GM19238 (cell line): ENCODE results near the gene ME1.
"Not testable (repeated sequence)": the region's sequence is repeated elsewhere in the genome, so short reads cannot be mapped to it uniquely, and the experiment has no call there.

Source experiments
- DNase-seq: peaks from one replicate; pipeline ENCODE4 v3.0.0; 2011; ENCODE audit warnings: low spot score; ENCODE audit not compliant: insufficient read length

Gene ME1

DNA sequence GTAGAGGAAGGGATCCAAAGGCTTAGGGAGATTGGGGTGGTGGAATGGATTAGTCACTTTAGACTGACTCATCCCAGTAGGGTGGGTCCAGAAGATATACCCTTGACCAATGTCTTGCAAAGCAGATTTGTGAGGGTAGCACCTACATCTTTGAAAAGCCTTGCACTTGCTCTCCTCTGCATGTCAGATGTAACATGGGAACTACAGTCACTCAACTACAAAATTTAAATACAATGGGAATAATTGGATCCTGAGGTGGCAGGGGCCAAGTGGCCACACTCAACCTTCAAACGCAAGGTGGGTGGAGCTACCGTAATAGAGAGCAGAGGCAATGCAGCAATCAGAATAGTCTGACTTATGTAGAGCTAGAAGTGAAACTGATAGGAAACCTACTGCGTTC is 71.2 kb downstream of the ME1 start:
- no peak for DNase-seq

GRCh38 chr6:83354747-83355146 is 76.1 kb downstream of the ME1 start:
- no peak for DNase-seq

DNA sequence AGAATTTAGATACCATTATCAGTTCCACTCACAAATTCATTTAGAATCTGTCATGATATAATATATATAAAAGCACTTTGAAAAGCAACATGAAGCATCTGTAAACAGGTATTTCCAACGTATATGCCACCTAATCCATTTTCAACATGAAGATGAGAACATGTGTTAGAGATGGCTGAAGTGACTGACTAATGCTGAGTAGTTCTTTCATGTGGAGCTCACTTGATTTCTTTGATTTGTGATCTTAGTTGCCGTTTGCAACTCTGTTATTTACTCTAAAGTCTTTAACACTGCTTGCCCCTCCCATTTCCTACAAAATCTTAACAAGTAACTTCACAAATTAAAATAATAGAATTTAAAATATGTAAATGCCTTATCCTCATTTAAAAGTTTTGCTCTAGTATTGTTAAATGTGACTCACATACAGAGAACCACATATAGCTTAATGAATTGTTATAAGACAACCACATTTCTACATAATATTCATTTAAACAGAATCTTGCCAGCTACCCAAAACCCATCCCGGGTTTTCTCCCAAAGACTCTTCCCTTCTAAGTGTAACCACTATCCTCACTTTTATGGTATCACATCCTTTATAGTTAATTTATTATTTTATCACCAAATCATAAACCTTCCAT is 78.3 kb downstream of the ME1 start:
- DNase-seq: no peak

DNA sequence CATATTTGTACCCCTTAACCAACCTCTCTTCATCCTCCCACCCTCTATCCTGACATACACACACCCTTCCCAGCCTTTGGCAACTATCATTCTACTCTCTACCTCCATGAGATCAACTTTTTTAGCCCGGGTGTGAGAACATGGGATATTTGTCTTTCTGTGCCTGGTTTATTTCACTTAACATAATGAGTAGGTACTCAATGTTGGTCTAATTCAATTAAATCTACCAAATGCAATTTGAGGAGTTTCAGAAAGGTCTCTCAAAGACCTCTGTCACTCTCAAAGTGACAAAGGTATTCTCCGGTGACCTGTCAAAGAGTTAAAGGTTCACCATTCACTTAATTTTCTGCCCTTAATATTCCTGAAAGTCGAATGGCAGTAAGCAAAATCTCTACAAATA is 87.7 kb downstream of the ME1 start:
- DNase-seq: no peak

GRCh38 chr6:83341765-83342164 is 89.1 kb downstream of the ME1 start:
- no peak for DNase-seq

DNA sequence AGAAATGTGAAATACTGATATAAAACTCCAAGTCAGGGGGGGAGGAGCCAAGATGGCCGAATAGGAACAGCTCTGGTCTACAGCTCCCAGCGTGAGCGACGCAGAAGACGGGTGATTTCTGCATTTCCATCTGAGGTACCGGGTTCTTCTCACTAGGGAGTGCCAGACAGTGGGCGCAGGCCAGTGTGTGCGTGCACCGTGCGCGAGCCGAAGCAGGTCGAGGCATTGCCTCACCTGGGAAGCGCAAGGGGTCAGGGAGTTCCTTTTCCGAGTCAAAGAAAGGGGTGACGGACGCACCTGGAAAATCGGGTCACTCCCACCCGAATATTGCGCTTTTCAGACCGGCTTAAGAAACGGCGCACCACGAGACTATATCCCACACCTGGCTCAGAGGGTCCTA is 96.9 kb downstream of the ME1 start:
- DNase-seq: not testable (repeated sequence)

- DNase-seq: no peak
These were observed 97.4 kb downstream of the ME1 start for GRCh38 chr6:83333500-83333899.

- DNase-seq: no peak
These were observed 116.2 kb downstream of the ME1 start for GRCh38 chr6:83314693-83315092.

GRCh38 chr6:83313882-83314281 is 117.0 kb downstream of the ME1 start:
- no peak for DNase-seq

GRCh38 chr6:83311231-83311630 is 119.6 kb downstream of the ME1 start:
- no peak for DNase-seq

DNA sequence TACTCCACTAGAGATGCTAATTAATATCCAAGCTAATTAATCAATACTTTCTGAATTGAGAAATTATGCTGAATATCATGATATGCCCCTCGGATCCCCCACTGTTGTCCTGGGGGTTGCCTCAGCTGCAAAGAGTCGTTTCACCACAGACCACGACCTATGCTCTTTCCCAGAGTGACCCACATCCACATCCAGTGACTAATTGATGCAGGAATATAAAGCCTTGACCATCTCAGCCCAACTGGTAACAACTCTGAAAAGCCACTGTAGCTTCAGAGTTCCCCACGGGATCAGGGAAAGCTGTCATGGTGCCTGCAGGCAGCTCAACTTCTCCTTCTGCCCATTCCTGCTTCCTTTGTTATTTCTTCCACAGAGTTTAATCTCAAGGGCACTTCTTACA is 120.8 kb downstream of the ME1 start:
- no peak for DNase-seq

- DNase-seq: no peak
These were observed 121.5 kb downstream of the ME1 start for GRCh38 chr6:83309344-83309743.

DNA sequence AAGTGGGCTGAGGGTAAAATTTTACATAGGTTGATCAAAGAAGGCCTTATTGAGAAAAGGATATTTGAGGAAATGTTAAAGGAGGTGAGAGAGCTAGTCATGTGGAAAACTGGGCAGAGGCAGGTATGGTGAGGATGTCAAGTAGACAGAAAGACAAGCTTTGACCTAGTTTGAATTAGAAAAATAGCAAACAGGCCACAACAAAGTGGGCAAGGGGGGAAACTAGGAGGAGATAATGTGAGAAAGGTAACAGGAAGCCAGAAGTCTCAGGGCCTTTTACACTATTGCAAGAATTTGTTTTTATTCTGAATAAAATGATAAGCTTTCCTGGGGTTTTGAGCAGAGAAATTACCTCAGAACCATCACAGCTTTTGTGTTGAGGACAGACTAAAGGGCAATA is 122.0 kb downstream of the ME1 start:
- no peak for DNase-seq

- no peak for DNase-seq
These were observed 123.0 kb downstream of the ME1 start for GRCh38 chr6:83307849-83308248.

GRCh38 chr6:83303426-83303825 is 127.4 kb downstream of the ME1 start:
- no peak for DNase-seq

GRCh38 chr6:83294676-83295075 is 136.2 kb downstream of the ME1 start:
- no peak for DNase-seq

GRCh38 chr6:83292900-83293843 is 137.7 kb downstream of the ME1 start:
- DNase-seq: no peak

GRCh38 chr6:83287298-83287697 is 143.6 kb downstream of the ME1 start:
- not testable (repeated sequence) for DNase-seq

GRCh38 chr6:83285917-83286316 is 144.9 kb downstream of the ME1 start:
- DNase-seq: no peak

DNA sequence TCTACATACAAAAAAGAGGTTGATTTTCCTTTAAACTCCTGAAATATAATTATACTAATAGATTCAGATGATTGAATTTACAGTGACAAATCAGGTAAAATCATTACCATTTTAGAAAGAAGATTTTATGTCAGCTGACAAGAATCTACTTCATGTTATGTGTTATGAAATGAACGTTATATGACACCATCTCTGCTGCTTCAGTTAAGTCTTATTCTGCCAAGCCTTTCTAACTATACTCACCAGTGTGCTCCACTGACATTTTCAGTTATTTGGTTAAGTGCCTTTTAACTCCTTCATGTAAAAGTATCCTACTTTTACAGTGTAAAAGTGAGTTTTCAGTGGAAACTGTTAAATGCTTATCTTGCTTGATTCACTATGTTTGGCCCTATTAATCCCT is 157.3 kb downstream of the ME1 start:
- DNase-seq: no peak

DNA sequence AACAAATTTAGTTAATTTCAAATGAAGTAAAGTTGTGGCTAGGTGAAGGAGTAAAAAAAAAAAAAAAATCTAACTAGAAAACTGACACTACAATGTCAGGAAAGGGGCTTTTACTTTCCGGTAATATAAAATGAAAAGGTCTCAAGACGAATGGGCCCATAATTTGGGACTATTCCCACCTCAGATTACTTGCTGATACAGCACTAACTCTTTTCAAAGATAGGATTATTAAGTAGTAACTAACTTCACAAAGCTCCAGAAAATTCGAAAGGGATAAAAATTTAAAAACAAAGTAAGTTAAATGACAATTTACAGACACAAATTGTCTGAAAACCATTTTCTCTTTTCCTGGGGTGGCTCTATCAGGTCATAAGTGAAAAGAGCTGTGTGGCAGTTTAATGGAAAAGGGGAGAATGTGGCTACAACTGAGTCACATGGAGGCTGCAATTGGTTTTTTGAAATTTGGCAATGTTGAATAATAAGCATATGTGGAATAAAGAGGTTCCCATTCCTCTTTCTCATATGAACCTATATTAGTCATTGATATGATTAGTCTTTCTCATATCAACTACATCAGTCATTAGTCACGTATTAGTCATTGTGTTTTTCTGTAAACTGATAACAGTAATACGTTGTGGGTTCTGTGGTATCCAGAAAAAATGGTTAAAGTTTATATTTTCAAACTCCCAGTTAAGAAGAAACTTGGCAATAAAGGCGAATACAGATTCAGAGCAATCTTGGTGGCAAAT is 159.7 kb downstream of the ME1 start:
- no peak for DNase-seq

DNA sequence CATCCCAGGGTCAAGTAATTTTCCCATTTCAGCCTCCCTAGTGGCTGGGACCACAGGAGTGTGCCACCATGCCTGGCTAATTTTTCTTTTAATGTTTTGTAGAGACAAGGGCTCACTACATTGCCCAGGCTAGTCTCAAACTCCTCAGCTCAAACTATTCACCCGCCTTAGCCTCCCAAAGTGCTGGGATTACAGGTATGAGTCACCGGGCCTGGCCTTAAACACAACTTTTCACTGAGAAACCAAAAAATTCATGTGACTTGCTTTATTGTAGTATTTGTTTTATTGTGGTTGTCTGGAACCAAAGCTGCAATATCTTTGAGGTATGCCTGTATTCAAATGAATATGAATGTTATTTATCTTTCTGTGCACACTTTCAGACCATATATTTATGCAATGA is 165.5 kb downstream of the ME1 start:
- no peak for DNase-seq
